H9 (cell line): ENCODE measurements around the gene TRPM3. TPM values are rescaled to one million over a fixed set of nuclear protein-coding genes. Genes with fewer than 3 reads are reported as not detected.

ENCODE experiments used
- DNase-seq: peaks from one replicate; pipeline ENCODE4 v3.0.0-alpha.2; 2017
- H2AFZ ChIP-seq: one replicate; pipeline ENCODE4 v1.6.1; 2013; ENCODE audit warnings: mild to moderate bottlenecking, low read length, control low read depth, moderate library complexity
- H2AK5ac ChIP-seq: 2 replicates; pipeline ENCODE4 v1.6.1; 2013; ENCODE audit warnings: low read length, control low read depth, mixed read lengths; ENCODE audit not compliant: insufficient read length
- H2BK120ac ChIP-seq: one replicate; pipeline ENCODE4 v1.6.1; 2013; ENCODE audit warnings: low read depth, mild to moderate bottlenecking, low read length, control low read depth, inconsistent platforms; ENCODE audit not compliant: poor library complexity, severe bottlenecking
- H2BK12ac ChIP-seq: 2 replicates; pipeline ENCODE4 v1.6.1; 2013; ENCODE audit warnings: low read length, control low read depth, mixed read lengths, low read depth; ENCODE audit not compliant: insufficient read length
- H2BK15ac ChIP-seq: 2 replicates; pipeline ENCODE4 v1.6.1; 2013; ENCODE audit warnings: low read depth, low read length, control low read depth
- H2BK20ac ChIP-seq: one replicate; pipeline ENCODE4 v1.6.1; 2013; ENCODE audit warnings: low read depth, mild to moderate bottlenecking, low read length, control low read depth, inconsistent platforms; ENCODE audit not compliant: poor library complexity, severe bottlenecking
- H2BK5ac ChIP-seq: 2 replicates; pipeline ENCODE4 v1.6.1; 2013; ENCODE audit warnings: low read length, control low read depth, mixed read lengths; ENCODE audit not compliant: insufficient read length
- H3K14ac ChIP-seq: 2 replicates; pipeline ENCODE4 v1.6.1; 2013; ENCODE audit warnings: low read length, control low read depth; ENCODE audit not compliant: insufficient read depth
- H3K18ac ChIP-seq: 2 replicates; pipeline ENCODE4 v1.6.1; 2013; ENCODE audit warnings: low read depth, mild to moderate bottlenecking, mixed read lengths, low read length, control low read depth; ENCODE audit not compliant: insufficient read length
- H3K23ac ChIP-seq: 2 replicates; pipeline ENCODE4 v1.6.1; 2013; ENCODE audit warnings: low read length, control low read depth, mixed read lengths, low read depth; ENCODE audit not compliant: insufficient read length
- H3K23me2 ChIP-seq: 2 replicates; pipeline ENCODE4 v1.6.1; 2013; ENCODE audit warnings: low read depth, mild to moderate bottlenecking, mixed read lengths, low read length, control low read depth; ENCODE audit not compliant: insufficient read length, poor library complexity, severe bottlenecking
- H3K27ac ChIP-seq: 2 replicates; pipeline ENCODE4 v1.5.1; 2013; ENCODE audit warnings: low read length, control low read depth, mixed read lengths, low read depth; ENCODE audit not compliant: insufficient read length
- H3K27me3 ChIP-seq: 2 replicates; pipeline ENCODE4 v1.6.1; 2013; ENCODE audit warnings: low read length, control low read depth, inconsistent platforms; ENCODE audit not compliant: insufficient read depth
- H3K4ac ChIP-seq: 2 replicates; pipeline ENCODE4 v1.6.1; 2013; ENCODE audit warnings: low read depth, mild to moderate bottlenecking, control low read depth, inconsistent platforms, low read length, moderate library complexity
- H3K4me1 ChIP-seq: 2 replicates; pipeline ENCODE4 v1.6.1; 2013; ENCODE audit warnings: low read length, control low read depth, inconsistent platforms; ENCODE audit not compliant: insufficient read depth
- H3K4me2 ChIP-seq: 2 replicates; pipeline ENCODE4 v1.6.1; 2013; ENCODE audit warnings: low read length, control low read depth, mixed read lengths; ENCODE audit not compliant: insufficient read length, insufficient read depth
- H3K56ac ChIP-seq: 2 replicates; pipeline ENCODE4 v1.6.1; 2013; ENCODE audit warnings: low read depth, mild to moderate bottlenecking, mixed read lengths, low read length, control low read depth; ENCODE audit not compliant: insufficient read length
- H3K79me1 ChIP-seq: 2 replicates; pipeline ENCODE4 v1.6.1; 2013; ENCODE audit warnings: low read depth, mild to moderate bottlenecking, moderate library complexity, low read length, control low read depth, inconsistent platforms; ENCODE audit not compliant: insufficient read depth, poor library complexity, severe bottlenecking
- H3K79me2 ChIP-seq: 2 replicates; pipeline ENCODE4 v1.6.1; 2013; ENCODE audit warnings: low read length, control low read depth, inconsistent platforms; ENCODE audit not compliant: insufficient read depth
- H3K9ac ChIP-seq: 2 replicates; pipeline ENCODE4 v1.6.1; 2013; ENCODE audit warnings: low read length, control low read depth, mixed read lengths; ENCODE audit not compliant: insufficient read length; ENCODE audit errors: extremely low read depth
- H3K9me3 ChIP-seq: one replicate; pipeline ENCODE4 v1.6.1; 2013; ENCODE audit warnings: low read depth, low read length, inconsistent platforms; ENCODE audit not compliant: control insufficient read depth
- H3T11ph ChIP-seq: one replicate; pipeline ENCODE4 v1.6.1; 2013; ENCODE audit warnings: mild to moderate bottlenecking, low read length, control low read depth, inconsistent platforms
- H4K20me1 ChIP-seq: one replicate; pipeline ENCODE4 v1.6.1; 2013; ENCODE audit not compliant: control insufficient read depth, insufficient read length, insufficient read depth
- H4K5ac ChIP-seq: 2 replicates; pipeline ENCODE4 v1.6.1; 2013; ENCODE audit warnings: low read depth, mild to moderate bottlenecking, mixed read lengths, low read length, control low read depth; ENCODE audit not compliant: insufficient read length
- H4K8ac ChIP-seq: replicated peaks from 2 replicates; pipeline ENCODE4 v1.6.1; 2013; ENCODE audit warnings: low read length, control low read depth, mixed read lengths, low read depth; ENCODE audit not compliant: insufficient read length
- H4K91ac ChIP-seq: 2 replicates; pipeline ENCODE4 v1.6.1; 2013; ENCODE audit warnings: low read depth, mild to moderate bottlenecking, moderate library complexity, mixed read lengths, low read length, control low read depth; ENCODE audit not compliant: insufficient read length
- H3K27ac Mint-ChIP-seq, 3 experiments: 2 replicates in 2 of 3; 3 replicates in 1 of 3; pipeline ENCODE4 v1.8.0; 2020 to 2021; ENCODE audit warnings: mixed read lengths in 3 of 3, mild to moderate bottlenecking in 1 of 3, moderate library complexity in 1 of 3
- H3K27me3 Mint-ChIP-seq: 2 replicates; pipeline ENCODE4 v1.8.0; 2021; ENCODE audit warnings: low read depth, mild to moderate bottlenecking, moderate library complexity, mixed read lengths
- H3K36me3 Mint-ChIP-seq, 3 experiments: 2 replicates in 2 of 3; 3 replicates in 1 of 3; pipeline ENCODE4 v1.8.0; 2020 to 2021; ENCODE audit warnings: low read depth in 3 of 3, mixed read lengths in 3 of 3; ENCODE audit not compliant: insufficient read depth in 1 of 3
- H3K4me1 Mint-ChIP-seq, 2 experiments: 2 replicates each; pipeline ENCODE4 v1.8.0; 2020; ENCODE audit warnings: mixed read lengths in 2 of 2
- H3K4me3 Mint-ChIP-seq, 2 experiments: 2 replicates in 1 of 2; 3 replicates in 1 of 2; pipeline ENCODE4 v1.8.0; 2020 to 2021; ENCODE audit warnings: mild to moderate bottlenecking in 2 of 2, mixed read lengths in 2 of 2, moderate library complexity in 1 of 2
- H3K9me3 Mint-ChIP-seq, 2 experiments: 2 replicates in 1 of 2; 3 replicates in 1 of 2; pipeline ENCODE4 v1.8.0; 2020; ENCODE audit warnings: mild to moderate bottlenecking in 2 of 2, mixed read lengths in 2 of 2, moderate library complexity in 1 of 2
- WGBS: extraction: QIAGEN DNeasy Blood & Tissue Kit; methylation state at CpG from one replicate; pipeline ENCODE4 v1.1.7; 2013; ENCODE audit warnings: missing lambda C conversion rate, low lambda C conversion rate, mixed read lengths; ENCODE audit not compliant: insufficient read length; ENCODE audit errors: extremely low coverage; 5-methylcytosine and 5-hydroxymethylcytosine counted together
- total RNA-seq: library from RNA; stranded (reverse); gene quantifications from 2 replicates; pipeline ENCODE4 v1.2.1, GENCODE V29; 2021
- TF ChIP-seq, protein P1 (sequence below): fragments of 200-600 bp; sonication (generic); conservative IDR thresholded peaks from 3 replicates; pipeline ENCODE4 v1.8.0; 2021; ENCODE audit warnings: antibody characterized with exemption, mild to moderate bottlenecking

TRPM3 gene
- total RNA-seq, 1 experiment from 2014 or later: 10.3 TPM

DNA sequence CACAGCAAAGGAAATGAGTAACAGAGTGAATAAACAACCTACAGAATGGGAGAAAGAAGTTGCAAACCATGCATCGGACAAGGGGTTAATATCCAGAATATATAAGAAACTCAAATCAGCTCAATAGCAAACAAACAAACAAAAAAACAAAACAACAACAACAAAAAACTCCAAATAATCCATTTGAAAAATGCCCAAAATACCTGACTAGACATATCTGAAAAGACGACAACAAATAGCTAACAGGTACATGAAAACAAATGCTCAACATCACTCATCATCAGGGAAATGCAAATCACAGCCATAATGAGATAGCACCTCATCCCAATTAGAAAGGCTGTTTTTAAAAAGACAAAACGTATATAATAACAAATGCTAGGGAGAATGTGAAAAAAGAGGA, 111.2 kb downstream of the TRPM3 start:
- Histone ChIP-seq H3K4me1 (no peaks in the 10 kb centered on the region), H3K9ac (no peak overlapping the region), H3K79me2 (no peaks in the 10 kb centered on the region), H3K27me3 (no peaks in the 10 kb centered on the region), H3K23ac (no peak overlapping the region), H4K5ac (no peak overlapping the region), H2BK20ac (no peak overlapping the region), H4K91ac (no peak overlapping the region), H2AK5ac (no peak overlapping the region), H4K20me1 (no peaks in the 10 kb centered on the region), H2BK12ac (no peak overlapping the region), H3K79me1 (no peaks in the 10 kb centered on the region), H3K18ac (no peak overlapping the region), H2BK120ac (no peak overlapping the region), H3K14ac (no peak overlapping the region), H3K4ac (no peak overlapping the region), H4K8ac (no peak overlapping the region), H3T11ph (no peak overlapping the region), H3K56ac (no peak overlapping the region), H3K9me3 (no peaks in the 10 kb centered on the region), H2BK15ac (no peak overlapping the region), H2BK5ac (no peak overlapping the region), H3K4me2 (no peak overlapping the region), H3K23me2 (no peaks in the 10 kb centered on the region), H2AFZ (no peak overlapping the region), H3K27ac (no peak overlapping the region)
- DNase-seq: no peak
- Mint-ChIP-seq H3K27ac (no peak overlapping the region), H3K4me3 (no peak overlapping the region), H3K27me3 (no peaks in the 10 kb centered on the region), H3K4me1 (no peaks in the 10 kb centered on the region), H3K9me3 (peaks cover 12% of the 10 kb centered on the region in 2 experiments), H3K36me3 (peaks cover 7 to 13% (median 13%) of the 10 kb centered on the region in 3 experiments; a peak in 5 of 7 replicates)
- TF ChIP-seq, protein P1, sequence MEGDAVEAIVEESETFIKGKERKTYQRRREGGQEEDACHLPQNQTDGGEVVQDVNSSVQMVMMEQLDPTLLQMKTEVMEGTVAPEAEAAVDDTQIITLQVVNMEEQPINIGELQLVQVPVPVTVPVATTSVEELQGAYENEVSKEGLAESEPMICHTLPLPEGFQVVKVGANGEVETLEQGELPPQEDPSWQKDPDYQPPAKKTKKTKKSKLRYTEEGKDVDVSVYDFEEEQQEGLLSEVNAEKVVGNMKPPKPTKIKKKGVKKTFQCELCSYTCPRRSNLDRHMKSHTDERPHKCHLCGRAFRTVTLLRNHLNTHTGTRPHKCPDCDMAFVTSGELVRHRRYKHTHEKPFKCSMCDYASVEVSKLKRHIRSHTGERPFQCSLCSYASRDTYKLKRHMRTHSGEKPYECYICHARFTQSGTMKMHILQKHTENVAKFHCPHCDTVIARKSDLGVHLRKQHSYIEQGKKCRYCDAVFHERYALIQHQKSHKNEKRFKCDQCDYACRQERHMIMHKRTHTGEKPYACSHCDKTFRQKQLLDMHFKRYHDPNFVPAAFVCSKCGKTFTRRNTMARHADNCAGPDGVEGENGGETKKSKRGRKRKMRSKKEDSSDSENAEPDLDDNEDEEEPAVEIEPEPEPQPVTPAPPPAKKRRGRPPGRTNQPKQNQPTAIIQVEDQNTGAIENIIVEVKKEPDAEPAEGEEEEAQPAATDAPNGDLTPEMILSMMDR: no peak
- WGBS: no CpG with 5 or more reads among the region's 3 CpGs
